ENCODE results near the gene EME1. TPM values are rescaled to one million over a fixed set of nuclear protein-coding genes. Genes with fewer than 3 reads are reported as not detected.

EME1 gene
- total and polyA plus RNA-seq, 2 donors (not counting 3 experiments of a cell fraction or from before 2014, with no cell fraction given) = 5.6 to 9.1 TPM

GRCh38 chr17:50338645-50339044 lies 34.4 kb upstream of the EME1 start:
- no TSS peak for BruUV-seq (replicated peaks)
- H3K4me2 ChIP-seq (ENCODE audit: insufficient read depth, low read length) = no peak overlapping the region
- intact Hi-C loops (cut with micrococcal nuclease) (no loop called here), dilution Hi-C loops (cut with MboI; ENCODE audit: extremely low pct_ligation_motif_present, low sequenced_read_pairs) (no loop called here)
- TF ChIP-seq POLR2AphosphoS5 (IDR thresholded peaks at IDR 0.05; ENCODE audit: insufficient read depth, low read depth, low read length) (no peak), FOS (IDR thresholded peaks at IDR 0.05; ENCODE audit: borderline replicate concordance, insufficient read depth, low read length) (no peak)
- H3K4me1 ChIP-seq (ENCODE audit: control insufficient read depth, extremely low read depth, insufficient read depth, low read length) = no peaks in the 10 kb centered on the region
- CTCF ChIA-PET = interaction anchor here (0.9 to 1.3 kb wide), 2 partner anchors 23 to 169 kb away, joined by 3 to 4 read pairs; no protein-coding TSS in a partner anchor
- DNase-seq (ENCODE audit: low read depth, low spot score) (no peak), FAIRE-seq (no peak)
- no peaks in the 10 kb centered on the region for H3K9me3 ChIP-seq (replicated peaks; ENCODE audit: control insufficient read depth, insufficient read depth, low read length)
- no peaks in the 10 kb centered on the region for H3K79me2 ChIP-seq (ENCODE audit: control insufficient read depth, insufficient read depth, low read length)
- H3K9ac ChIP-seq (replicated peaks; ENCODE audit: extremely low read depth, insufficient read depth, low read length) = no peak overlapping the region
- H3K27me3 ChIP-seq (ENCODE audit: control insufficient read depth in 2 of 2, insufficient read depth in 2 of 2, low read length in 2 of 2) = peaks cover 11 to 27% of the 10 kb centered on the region in 2 experiments
- POLR2A ChIA-PET = no interaction called here
- H2AFZ ChIP-seq (ENCODE audit: low read depth, low read length) = no peak overlapping the region
- H3K36me3 ChIP-seq (ENCODE audit: control insufficient read depth in 2 of 2, extremely low read depth in 1 of 2, insufficient read depth in 2 of 2, low read length in 2 of 2) = no peaks in the 10 kb centered on the region
- no peaks in the 10 kb centered on the region for H3K9me1 ChIP-seq (replicated peaks; ENCODE audit: control insufficient read depth, extremely low read depth, insufficient read depth, low read length)
- H3K27ac ChIP-seq (ENCODE audit: insufficient read depth, low read depth, low read length) = no peak overlapping the region
- no peaks in the 10 kb centered on the region for H4K20me1 ChIP-seq (replicated peaks; ENCODE audit: control insufficient read depth, extremely low read depth, insufficient read depth, low read length)
- H3K4me3 ChIP-seq (replicated peaks in 1 of 3; ENCODE audit: insufficient read depth in 1 of 3, low read depth in 1 of 3, low read length in 3 of 3) = no peak overlapping the region

- Histone ChIP-seq H3K4me1 (ENCODE audit: control insufficient read depth, extremely low read depth, insufficient read depth, low read length) (no peaks in the 10 kb centered on the region), H2AFZ (ENCODE audit: low read depth, low read length) (no peak overlapping the region), H3K9me1 (replicated peaks; ENCODE audit: control insufficient read depth, extremely low read depth, insufficient read depth, low read length) (no peaks in the 10 kb centered on the region), H3K4me2 (ENCODE audit: insufficient read depth, low read length) (no peak overlapping the region), H3K9ac (replicated peaks; ENCODE audit: extremely low read depth, insufficient read depth, low read length) (no peak overlapping the region), H3K27ac (ENCODE audit: insufficient read depth, low read depth, low read length) (no peak overlapping the region), H3K36me3 (ENCODE audit: control insufficient read depth in 2 of 2, extremely low read depth in 1 of 2, insufficient read depth in 2 of 2, low read length in 2 of 2) (no peaks in the 10 kb centered on the region), H4K20me1 (replicated peaks; ENCODE audit: control insufficient read depth, extremely low read depth, insufficient read depth, low read length) (no peaks in the 10 kb centered on the region), H3K27me3 (ENCODE audit: control insufficient read depth in 2 of 2, insufficient read depth in 2 of 2, low read length in 2 of 2) (peaks cover 11 to 27% of the 10 kb centered on the region in 2 experiments), H3K4me3 (replicated peaks in 1 of 3; ENCODE audit: insufficient read depth in 1 of 3, low read depth in 1 of 3, low read length in 3 of 3) (no peak overlapping the region), H3K79me2 (ENCODE audit: control insufficient read depth, insufficient read depth, low read length) (no peaks in the 10 kb centered on the region), H3K9me3 (replicated peaks; ENCODE audit: control insufficient read depth, insufficient read depth, low read length) (no peaks in the 10 kb centered on the region)
- BruUV-seq (replicated peaks) = no TSS peak
- intact Hi-C loops (cut with micrococcal nuclease) = no loop called here
- FAIRE-seq = no peak
- POLR2A ChIA-PET = no interaction called here
- TF ChIP-seq, protein P1, sequence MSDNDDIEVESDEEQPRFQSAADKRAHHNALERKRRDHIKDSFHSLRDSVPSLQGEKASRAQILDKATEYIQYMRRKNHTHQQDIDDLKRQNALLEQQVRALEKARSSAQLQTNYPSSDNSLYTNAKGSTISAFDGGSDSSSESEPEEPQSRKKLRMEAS (IDR thresholded peaks at IDR 0.05; ENCODE audit: insufficient read depth, insufficient read length) = no peak
- TF ChIP-seq EZH2 (IDR thresholded peaks at IDR 0.05; ENCODE audit: borderline replicate concordance, low read depth, low read length, severe bottlenecking) (no peak), MYC (IDR thresholded peaks at IDR 0.05; ENCODE audit: low read depth, low read length) (no peak), FOS (IDR thresholded peaks at IDR 0.05; ENCODE audit: borderline replicate concordance, insufficient read depth, low read length) (no peak), POLR2A (IDR thresholded peaks at IDR 0.05; ENCODE audit: low read depth, low read length) (no peak), JUN (IDR thresholded peaks at IDR 0.05; ENCODE audit: borderline replicate concordance, insufficient read depth, insufficient read length, low read depth) (no peak), POLR2AphosphoS5 (IDR thresholded peaks at IDR 0.05; ENCODE audit: insufficient read depth, low read depth, low read length) (no peak), GATA2 (IDR thresholded peaks at IDR 0.05; ENCODE audit: insufficient read depth, insufficient read length, low read depth, low read length) (no peak)
- TF ChIP-seq, protein P2, sequence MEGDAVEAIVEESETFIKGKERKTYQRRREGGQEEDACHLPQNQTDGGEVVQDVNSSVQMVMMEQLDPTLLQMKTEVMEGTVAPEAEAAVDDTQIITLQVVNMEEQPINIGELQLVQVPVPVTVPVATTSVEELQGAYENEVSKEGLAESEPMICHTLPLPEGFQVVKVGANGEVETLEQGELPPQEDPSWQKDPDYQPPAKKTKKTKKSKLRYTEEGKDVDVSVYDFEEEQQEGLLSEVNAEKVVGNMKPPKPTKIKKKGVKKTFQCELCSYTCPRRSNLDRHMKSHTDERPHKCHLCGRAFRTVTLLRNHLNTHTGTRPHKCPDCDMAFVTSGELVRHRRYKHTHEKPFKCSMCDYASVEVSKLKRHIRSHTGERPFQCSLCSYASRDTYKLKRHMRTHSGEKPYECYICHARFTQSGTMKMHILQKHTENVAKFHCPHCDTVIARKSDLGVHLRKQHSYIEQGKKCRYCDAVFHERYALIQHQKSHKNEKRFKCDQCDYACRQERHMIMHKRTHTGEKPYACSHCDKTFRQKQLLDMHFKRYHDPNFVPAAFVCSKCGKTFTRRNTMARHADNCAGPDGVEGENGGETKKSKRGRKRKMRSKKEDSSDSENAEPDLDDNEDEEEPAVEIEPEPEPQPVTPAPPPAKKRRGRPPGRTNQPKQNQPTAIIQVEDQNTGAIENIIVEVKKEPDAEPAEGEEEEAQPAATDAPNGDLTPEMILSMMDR (IDR thresholded peaks at IDR 0.05; ENCODE audit: extremely low read depth in 1 of 2, insufficient read depth in 1 of 2, low read depth in 1 of 2, low read length in 2 of 2) = no peak
- dilution Hi-C loops (cut with MboI; ENCODE audit: extremely low pct_ligation_motif_present, low sequenced_read_pairs) = no loop called here
- CTCF ChIA-PET = interaction anchor here (0.9 to 1.3 kb wide), 3 partner anchors 22 to 170 kb away, joined by 3 to 4 read pairs (median 3); partner anchors contain the start of gene LRRC59
- DNase-seq (ENCODE audit: low read depth, low spot score) = no peak
Measured at GRCh38 chr17:50339381-50339780, 33.6 kb upstream of the EME1 start.
